Measurements from ENCODE around the gene METTL3. TPM values are rescaled to one million over a fixed set of nuclear protein-coding genes. Genes with fewer than 3 reads are reported as not detected.

METTL3 gene
- total and polyA plus RNA-seq, 2 of the 4 experiments (the other 2 are of a cell fraction): 90.6 to 109 TPM

DNA sequence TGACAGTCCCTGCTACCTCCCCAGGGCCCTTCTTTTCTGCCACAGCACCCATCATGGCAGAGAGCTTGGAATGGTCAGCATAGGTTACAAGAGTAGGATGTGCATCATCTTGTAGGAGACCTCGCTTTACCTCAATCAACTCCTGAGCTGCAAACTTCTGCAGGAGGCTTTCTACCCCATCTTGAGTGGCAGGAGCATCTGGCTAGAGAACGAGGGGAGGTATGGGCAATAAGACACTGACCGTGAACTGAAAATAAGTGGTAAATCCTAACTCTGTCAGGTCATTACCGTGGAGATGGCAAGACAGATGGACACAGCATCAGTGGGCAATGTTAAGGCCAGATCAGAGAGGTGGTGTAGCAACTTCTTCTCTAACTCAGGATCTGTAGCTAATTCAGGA lies 7.8 kb downstream of the METTL3 start:
- DNase-seq (no peak), ATAC-seq (ENCODE audit: low read depth) (no peak)
- TF ChIP-seq CEBPB (IDR thresholded peaks at IDR 0.05; ENCODE audit: low read depth, low read length) (no peak), ELK1 (IDR thresholded peaks at IDR 0.05; ENCODE audit: borderline replicate concordance, low read depth, low read length) (no peak), FOS (IDR thresholded peaks at IDR 0.05; ENCODE audit: low read depth, low read length) (no peak), NFE2L2 (IDR thresholded peaks at IDR 0.05; ENCODE audit: low read depth, low read length) (no peak), POLR2A (IDR thresholded peaks at IDR 0.05; ENCODE audit: low read depth, low read length) (no peak), SMC3 (IDR thresholded peaks at IDR 0.05; ENCODE audit: low read depth, low read length) (no peak), MAFK (IDR thresholded peaks at IDR 0.05; ENCODE audit: low read depth, low read length) (no peak), RFX5 (IDR thresholded peaks at IDR 0.05; ENCODE audit: low read depth, low read length) (no peak), BHLHE40 (IDR thresholded peaks at IDR 0.05; ENCODE audit: low read depth, low read length) (no peak), RAD21 (IDR thresholded peaks at IDR 0.05; ENCODE audit: low read length) (no peak), RCOR1 (IDR thresholded peaks at IDR 0.05; ENCODE audit: insufficient replicate concordance, low read length) (no peak), MAZ (IDR thresholded peaks at IDR 0.05; ENCODE audit: borderline replicate concordance, low read depth, low read length) (no peak), MXI1 (IDR thresholded peaks at IDR 0.05; ENCODE audit: borderline replicate concordance, low read depth, low read length) (no peak), CHD1 (IDR thresholded peaks at IDR 0.05; ENCODE audit: low read depth, low read length) (no peak), USF2 (IDR thresholded peaks at IDR 0.05; ENCODE audit: low read depth, low read length) (no peak)
- TF ChIP-seq, protein P1, sequence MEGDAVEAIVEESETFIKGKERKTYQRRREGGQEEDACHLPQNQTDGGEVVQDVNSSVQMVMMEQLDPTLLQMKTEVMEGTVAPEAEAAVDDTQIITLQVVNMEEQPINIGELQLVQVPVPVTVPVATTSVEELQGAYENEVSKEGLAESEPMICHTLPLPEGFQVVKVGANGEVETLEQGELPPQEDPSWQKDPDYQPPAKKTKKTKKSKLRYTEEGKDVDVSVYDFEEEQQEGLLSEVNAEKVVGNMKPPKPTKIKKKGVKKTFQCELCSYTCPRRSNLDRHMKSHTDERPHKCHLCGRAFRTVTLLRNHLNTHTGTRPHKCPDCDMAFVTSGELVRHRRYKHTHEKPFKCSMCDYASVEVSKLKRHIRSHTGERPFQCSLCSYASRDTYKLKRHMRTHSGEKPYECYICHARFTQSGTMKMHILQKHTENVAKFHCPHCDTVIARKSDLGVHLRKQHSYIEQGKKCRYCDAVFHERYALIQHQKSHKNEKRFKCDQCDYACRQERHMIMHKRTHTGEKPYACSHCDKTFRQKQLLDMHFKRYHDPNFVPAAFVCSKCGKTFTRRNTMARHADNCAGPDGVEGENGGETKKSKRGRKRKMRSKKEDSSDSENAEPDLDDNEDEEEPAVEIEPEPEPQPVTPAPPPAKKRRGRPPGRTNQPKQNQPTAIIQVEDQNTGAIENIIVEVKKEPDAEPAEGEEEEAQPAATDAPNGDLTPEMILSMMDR (conservative IDR thresholded peaks at IDR 0.05; ENCODE audit: low read depth, low read length): no peak
- Histone ChIP-seq H3K14ac (replicated peaks; ENCODE audit: low read depth, low read length) (no peak overlapping the region), H2AK9ac (replicated peaks; ENCODE audit: low read depth, low read length, poor library complexity) (no peak overlapping the region), H4K8ac (ENCODE audit: low read depth in 2 of 2, low read length in 2 of 2) (no peak overlapping the region), H3K4me3 (ENCODE audit: insufficient read depth, low read depth, low read length) (no peak overlapping the region), H4K91ac (ENCODE audit: insufficient read depth, low read depth, low read length) (no peak overlapping the region), H4K20me1 (ENCODE audit: insufficient read depth, low read length) (no peaks in the 10 kb centered on the region), H3K9me1 (ENCODE audit: insufficient read depth, low read length) (peaks cover 7% of the 10 kb centered on the region), H3K18ac (ENCODE audit: low read depth, low read length) (no peak overlapping the region), H4K5ac (ENCODE audit: low read depth, low read length) (no peak overlapping the region), H3K9me3 (ENCODE audit: control insufficient read depth, insufficient read depth, low read length) (no peaks in the 10 kb centered on the region), H3K36me3 (ENCODE audit: control insufficient read depth, insufficient read depth, low read length) (peaks cover 37% of the 10 kb centered on the region), H3K4ac (ENCODE audit: low read depth, low read length) (no peak overlapping the region), H3K27me3 (ENCODE audit: control insufficient read depth, insufficient read depth, low read length) (no peaks in the 10 kb centered on the region), H3K79me1 (ENCODE audit: low read depth in 1 of 2, low read length in 2 of 2) (peaks cover 14 to 29% of the 10 kb centered on the region in 2 experiments), H2AFZ (replicated peaks; ENCODE audit: low read length, poor library complexity) (no peak overlapping the region), H3K23ac (ENCODE audit: low read depth, low read length) (no peak overlapping the region), H2BK20ac (ENCODE audit: low read depth, low read length) (no peak overlapping the region), H3K27ac (ENCODE audit: insufficient read depth, low read length) (no peak overlapping the region), H3K4me2 (ENCODE audit: low read depth, low read length) (no peak overlapping the region), H3K56ac (ENCODE audit: extremely low read depth, insufficient read depth, low read length) (no peak overlapping the region), H2BK15ac (ENCODE audit: low read depth, low read length) (no peak overlapping the region), H2BK5ac (ENCODE audit: low read depth, low read length, poor library complexity, severe bottlenecking) (no peak overlapping the region), H3K9ac (ENCODE audit: low read depth, low read length) (no peak overlapping the region), H3K4me1 (ENCODE audit: control insufficient read depth, insufficient read depth, low read length) (no peaks in the 10 kb centered on the region), H2AK5ac (ENCODE audit: low read depth, low read length) (no peak overlapping the region), H2BK120ac (ENCODE audit: low read depth, low read length) (no peak overlapping the region)
- intact Hi-C loops (cut with micrococcal nuclease): no loop called here
- dilution Hi-C loops (cut with HindIII; ENCODE audit: low sequenced_read_pairs, unreplicated experiment): no loop called here
- no CpG with 5 or more reads among the region's 4 CpGs for WGBS, 2 experiments (ENCODE audit: extremely low coverage in 2 of 2, insufficient read length in 1 of 2)
- ChIA-PET CTCF (no interaction called here), POLR2A (ENCODE audit: unreplicated experiment) (no interaction called here)
- no TSS peak for BruUV-seq (replicated peaks)
- in situ Hi-C loops (cut with MboI; ENCODE audit: low sequenced_read_pairs): no loop called here
